GM23338 (cell line): ENCODE results near the gene ATP10A. TPM values are rescaled to one million over a fixed set of nuclear protein-coding genes. Genes with fewer than 3 reads are reported as not detected.
A peak's percentile ranks its signal among the peaks of the same experiment; 100 is the strongest.

Source experiments
- ATAC-seq: fragments of 200-7000 bp; cut with Tn5 transposase; 3 replicates; pipeline ENCODE4 v1.9.1; 2020
- DNase-seq: peaks from one replicate; pipeline ENCODE4 v3.0.0-alpha.2; 2015; ENCODE audit warnings: low spot score
- H2AFZ ChIP-seq: fragments of 200-600 bp; sonication (generic); 2 replicates; pipeline ENCODE4 v1.8.0; 2016; ENCODE audit warnings: antibody characterized with exemption, mild to moderate bottlenecking, moderate library complexity
- H3F3A ChIP-seq: fragments of 200-600 bp; sonication (generic); replicated peaks from 2 replicates; pipeline ENCODE4 v1.8.0; 2017; ENCODE audit warnings: antibody characterized with exemption, mixed run types, low read depth
- H3K27ac ChIP-seq: fragments of 200-600 bp; sonication (generic); 2 replicates; pipeline ENCODE4 v1.6.1; 2016; ENCODE audit warnings: low read depth
- H3K27me3 ChIP-seq: fragments of 200-600 bp; sonication (generic); 2 replicates; pipeline ENCODE4 v1.8.0; 2016; ENCODE audit warnings: mild to moderate bottlenecking, mixed run types, moderate library complexity; ENCODE audit not compliant: insufficient read depth
- H3K36me3 ChIP-seq: fragments of 200-600 bp; sonication (generic); 2 replicates; pipeline ENCODE4 v1.8.0; 2016; ENCODE audit warnings: mild to moderate bottlenecking; ENCODE audit not compliant: insufficient read depth
- H3K4me1 ChIP-seq: fragments of 200-600 bp; sonication (generic); 2 replicates; pipeline ENCODE4 v1.8.0; 2016; ENCODE audit warnings: mild to moderate bottlenecking, moderate library complexity; ENCODE audit not compliant: insufficient read depth
- H3K4me2 ChIP-seq: fragments of 200-600 bp; sonication (generic); 2 replicates; pipeline ENCODE4 v1.7.1; 2017; ENCODE audit warnings: mixed run types
- H3K4me3 ChIP-seq: fragments of 200-600 bp; sonication (generic); 2 replicates; pipeline ENCODE4 v1.6.1; 2016; ENCODE audit warnings: mixed run types
- H3K79me2 ChIP-seq: fragments of 200-600 bp; sonication (generic); replicated peaks from 2 replicates; pipeline ENCODE4 v1.8.0; 2017; ENCODE audit warnings: mild to moderate bottlenecking; ENCODE audit not compliant: insufficient read depth
- H3K9me2 ChIP-seq: fragments of 200-600 bp; sonication (generic); 2 replicates; pipeline ENCODE4 v1.8.0; 2017; ENCODE audit not compliant: insufficient read depth
- H4K20me1 ChIP-seq: fragments of 200-600 bp; sonication (generic); replicated peaks from 2 replicates; pipeline ENCODE4 v1.8.0; 2017; ENCODE audit warnings: mild to moderate bottlenecking; ENCODE audit not compliant: insufficient read depth
- H3K27ac Mint-ChIP-seq: 2 replicates; pipeline ENCODE4 v1.8.0; 2020; ENCODE audit warnings: inconsistent platforms, mild to moderate bottlenecking, moderate library complexity, mixed read lengths
- H3K27me3 Mint-ChIP-seq: 3 replicates; pipeline ENCODE4 v1.8.0; 2022; ENCODE audit warnings: low read depth, mild to moderate bottlenecking, moderate library complexity, mixed read lengths, inconsistent platforms; ENCODE audit not compliant: insufficient read depth, poor library complexity
- H3K36me3 Mint-ChIP-seq: 3 replicates; pipeline ENCODE4 v1.8.0; 2021; ENCODE audit warnings: low read depth, mild to moderate bottlenecking, inconsistent platforms, moderate library complexity, mixed read lengths
- H3K4me1 Mint-ChIP-seq: 3 replicates; pipeline ENCODE4 v1.8.0; 2020; ENCODE audit warnings: mild to moderate bottlenecking, inconsistent platforms, mixed read lengths
- H3K4me3 Mint-ChIP-seq: 3 replicates; pipeline ENCODE4 v1.8.0; 2021; ENCODE audit warnings: moderate library complexity, mild to moderate bottlenecking, inconsistent platforms, mixed read lengths
- H3K9me3 Mint-ChIP-seq: 3 replicates; pipeline ENCODE4 v1.8.0; 2020; ENCODE audit warnings: moderate library complexity, mild to moderate bottlenecking, inconsistent platforms, mixed read lengths
- CREB1 ChIP-seq: fragments of 250-450 bp; sonication (Bioruptor Pico); IDR thresholded peaks from 2 replicates; pipeline ENCODE4 v1.5.0; 2020; ENCODE audit warnings: low read depth, mild to moderate bottlenecking, moderate library complexity
- EZH2 ChIP-seq: fragments of 200-600 bp; sonication (generic); IDR thresholded peaks from one replicate; pipeline ENCODE4 v1.8.0; 2017; ENCODE audit warnings: antibody characterized with exemption, mild to moderate bottlenecking, low read depth; ENCODE audit not compliant: unreplicated experiment
- JUNB ChIP-seq: IDR thresholded peaks from one replicate; pipeline ENCODE4 v1.6.1; 2016; ENCODE audit warnings: antibody characterized with exemption; ENCODE audit not compliant: unreplicated experiment
- NANOG ChIP-seq: IDR thresholded peaks from 2 replicates; pipeline ENCODE4 v1.6.1; 2016; ENCODE audit warnings: antibody characterized with exemption, borderline replicate concordance
- POLR2AphosphoS5 ChIP-seq: IDR thresholded peaks from 2 replicates; pipeline ENCODE4 v1.6.1; 2016; ENCODE audit warnings: antibody characterized with exemption, low read depth
- STAT1 ChIP-seq: IDR thresholded peaks from one replicate; pipeline ENCODE4 v1.6.1; 2016; ENCODE audit warnings: antibody characterized with exemption; ENCODE audit not compliant: unreplicated experiment
- ZNF114 ChIP-seq: fragments of 250-450 bp; sonication (Bioruptor Pico); IDR thresholded peaks from 2 replicates; pipeline ENCODE4 v1.5.0; 2020; ENCODE audit warnings: mild to moderate bottlenecking, moderate library complexity
- ZNF331 ChIP-seq: fragments of 250-450 bp; sonication (Bioruptor Pico); IDR thresholded peaks from 2 replicates; pipeline ENCODE4 v1.5.0; 2020; ENCODE audit warnings: low read depth, mild to moderate bottlenecking, moderate library complexity
- polyA plus RNA-seq: library from polyadenylated mRNA; unstranded; fragments of >200 nt; fragmentation: Nextera tagmentation; extraction: Ambion mirVana; gene quantifications from 2 replicates; pipeline ENCODE4 v1.2.1, GENCODE V29; 2016
- total RNA-seq: library from RNA; depleted of rRNA; stranded (reverse); fragments of >200 nt; shearing (Covaris generic); gene quantifications from 2 replicates; pipeline ENCODE4 v1.2.3, GENCODE V29; 2014
- TF ChIP-seq, protein P1 (sequence below), 2 experiments: fragments of 200-600 bp in 1 of 2; sonication (generic) in 1 of 2; conservative IDR thresholded peaks; 2 replicates each; pipeline versions ENCODE4 v1.5.1 to v1.6.1; 2016 to 2017; ENCODE audit warnings: antibody characterized with exemption in 2 of 2, low read depth in 2 of 2, mild to moderate bottlenecking in 2 of 2, moderate library complexity in 1 of 2
- TF ChIP-seq, protein P2 (sequence below): IDR thresholded peaks from 2 replicates; pipeline ENCODE4 v1.6.1; 2016; ENCODE audit warnings: antibody characterized with exemption

Gene ATP10A
- total and polyA plus RNA-seq, 2 experiments from 2014 or later: 0.36 to 5.6 TPM

DNA sequence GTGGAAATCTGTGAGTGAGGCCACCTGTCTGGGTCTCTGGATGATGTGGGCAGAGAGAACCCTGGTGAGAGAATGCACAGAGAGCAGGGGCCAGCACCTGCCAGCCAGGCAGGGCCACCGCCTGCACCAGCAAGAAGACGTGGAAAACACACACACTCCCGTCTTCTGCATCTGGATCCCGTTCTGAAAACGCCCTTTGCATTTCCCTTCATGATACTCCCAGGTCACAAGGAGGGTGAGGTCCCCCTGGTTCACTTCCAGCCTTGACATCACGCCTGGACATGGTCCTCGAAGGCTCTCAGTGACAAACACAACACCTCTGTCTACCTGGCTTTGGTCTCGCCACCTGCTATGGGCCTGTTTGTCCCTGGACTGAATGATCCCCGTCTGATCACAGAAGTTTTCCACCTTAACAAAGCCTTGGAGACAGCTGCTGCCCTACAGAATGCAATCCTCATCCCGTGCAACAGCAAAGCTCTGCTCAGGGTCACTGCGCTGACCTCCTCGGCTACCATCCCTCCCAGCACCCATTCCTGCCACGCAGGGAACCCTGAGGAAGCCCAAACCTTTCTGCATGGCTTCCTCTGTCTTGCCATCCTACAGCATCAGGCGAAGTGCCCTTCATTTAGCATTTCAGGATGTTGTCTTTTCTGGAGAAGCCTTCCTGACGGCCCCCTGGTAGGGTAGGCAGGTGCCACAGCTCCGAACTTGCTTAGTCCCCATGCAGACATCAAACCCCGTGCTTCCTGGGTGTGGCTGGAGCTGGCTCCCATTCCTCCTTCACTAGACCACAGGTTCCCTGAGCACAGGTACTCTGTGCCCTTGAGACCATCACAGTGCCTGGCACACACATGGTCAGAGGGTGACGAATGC is 122.5 kb downstream of the ATP10A start (continued):
- TF ChIP-seq, protein P1, sequence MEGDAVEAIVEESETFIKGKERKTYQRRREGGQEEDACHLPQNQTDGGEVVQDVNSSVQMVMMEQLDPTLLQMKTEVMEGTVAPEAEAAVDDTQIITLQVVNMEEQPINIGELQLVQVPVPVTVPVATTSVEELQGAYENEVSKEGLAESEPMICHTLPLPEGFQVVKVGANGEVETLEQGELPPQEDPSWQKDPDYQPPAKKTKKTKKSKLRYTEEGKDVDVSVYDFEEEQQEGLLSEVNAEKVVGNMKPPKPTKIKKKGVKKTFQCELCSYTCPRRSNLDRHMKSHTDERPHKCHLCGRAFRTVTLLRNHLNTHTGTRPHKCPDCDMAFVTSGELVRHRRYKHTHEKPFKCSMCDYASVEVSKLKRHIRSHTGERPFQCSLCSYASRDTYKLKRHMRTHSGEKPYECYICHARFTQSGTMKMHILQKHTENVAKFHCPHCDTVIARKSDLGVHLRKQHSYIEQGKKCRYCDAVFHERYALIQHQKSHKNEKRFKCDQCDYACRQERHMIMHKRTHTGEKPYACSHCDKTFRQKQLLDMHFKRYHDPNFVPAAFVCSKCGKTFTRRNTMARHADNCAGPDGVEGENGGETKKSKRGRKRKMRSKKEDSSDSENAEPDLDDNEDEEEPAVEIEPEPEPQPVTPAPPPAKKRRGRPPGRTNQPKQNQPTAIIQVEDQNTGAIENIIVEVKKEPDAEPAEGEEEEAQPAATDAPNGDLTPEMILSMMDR (conservative IDR thresholded peaks at IDR 0.05; ENCODE audit: low read depth in 2 of 2): no peak

DNA sequence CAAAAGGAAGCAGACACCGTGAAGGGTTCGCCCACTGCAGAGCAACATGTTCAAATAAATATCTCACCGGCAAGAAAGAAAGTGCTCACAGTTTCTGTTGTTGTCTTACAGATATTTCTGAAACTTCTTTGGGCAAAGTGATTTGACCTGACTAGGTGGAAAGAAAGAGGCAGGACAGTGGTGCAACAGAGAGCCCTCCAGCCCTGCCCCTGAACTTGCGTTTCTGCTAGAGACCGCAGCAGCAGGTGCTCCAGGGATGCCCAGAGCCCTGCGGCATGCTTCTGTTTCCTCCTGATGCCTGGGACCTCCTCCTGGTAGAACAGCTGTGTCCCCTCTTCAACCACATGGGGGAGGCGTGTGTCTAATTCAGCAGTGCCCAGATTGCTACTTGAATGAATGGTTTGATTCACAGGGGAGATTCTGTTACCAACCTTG is 123.4 kb downstream of the ATP10A start:
- Mint-ChIP-seq H3K4me3 (no peak overlapping the region), H3K27ac (no peak overlapping the region), H3K27me3 (no peaks in the 10 kb centered on the region), H3K4me1 (no peaks in the 10 kb centered on the region; the same call in 2 of the 3 replicates), H3K9me3 (no peaks in the 10 kb centered on the region), H3K36me3 (no peaks in the 10 kb centered on the region)
- no peaks in the 10 kb centered on the region for H4K20me1 ChIP-seq
- ATAC-seq: peak; percentile 91
- H3K4me3 ChIP-seq: no peak overlapping the region
- H3K9me2 ChIP-seq: no peaks in the 10 kb centered on the region
- H2AFZ ChIP-seq: no peak overlapping the region
- TF ChIP-seq STAT1: no peak
- TF ChIP-seq CREB1 (CRISPR knock-in tag): no peak
- TF ChIP-seq, protein P1 (conservative IDR thresholded peaks at IDR 0.05; ENCODE audit: low read depth in 2 of 2): peak; percentile 44 to 70
- H3K27ac ChIP-seq: no peak overlapping the region
- no peaks in the 10 kb centered on the region for H3K79me2 ChIP-seq
- no peaks in the 10 kb centered on the region for H3F3A ChIP-seq
- no peaks in the 10 kb centered on the region for H3K4me1 ChIP-seq
- H3K27me3 ChIP-seq: no peaks in the 10 kb centered on the region
- peak; percentile 61 for DNase-seq
- H3K36me3 ChIP-seq: no peaks in the 10 kb centered on the region
- no peak overlapping the region for H3K4me2 ChIP-seq

DNA sequence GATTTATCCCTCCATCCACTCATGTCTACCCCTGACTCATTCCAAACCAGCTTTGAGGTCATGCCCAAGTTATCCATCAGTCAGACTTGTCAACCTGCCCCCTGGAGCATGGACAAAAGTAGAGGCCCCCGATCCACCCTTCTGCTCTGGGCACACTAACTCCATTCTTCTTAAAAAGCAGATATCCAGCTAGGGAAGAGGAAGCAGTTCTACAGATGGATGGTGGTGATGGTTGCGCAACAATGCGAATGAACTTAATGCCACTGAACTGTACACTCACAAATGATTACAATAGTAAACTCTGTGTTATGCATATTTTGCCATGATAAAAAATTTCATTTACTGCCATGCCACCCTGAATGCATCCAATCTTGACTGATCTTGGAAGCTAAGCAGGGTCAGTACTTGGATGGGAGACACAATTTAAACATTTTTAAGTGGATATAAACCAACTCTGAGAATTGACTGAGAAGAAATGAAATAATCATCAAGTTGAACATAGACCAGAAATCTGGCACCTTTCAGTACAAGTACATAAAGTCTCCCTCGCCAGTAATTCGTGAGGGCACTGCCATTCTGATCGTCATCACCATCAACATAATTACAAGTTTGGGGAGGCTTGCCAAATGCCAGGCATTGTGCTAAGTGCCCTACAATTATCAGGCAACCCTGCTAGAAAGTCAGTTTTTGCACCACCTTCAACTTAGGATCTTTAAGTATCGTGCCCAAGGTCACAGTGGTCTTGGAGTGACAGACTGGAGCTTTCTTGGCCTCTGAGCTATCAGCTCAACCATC is 124.8 kb downstream of the ATP10A start:
- no peak overlapping the region for H3K27ac ChIP-seq
- no peak overlapping the region for H3K4me2 ChIP-seq
- H3K79me2 ChIP-seq: no peaks in the 10 kb centered on the region
- DNase-seq (no peak), ATAC-seq (no peak)
- no peaks in the 10 kb centered on the region for H3K27me3 ChIP-seq
- no peaks in the 10 kb centered on the region for H3K9me3 Mint-ChIP-seq
- H3K4me1 Mint-ChIP-seq: no peaks in the 10 kb centered on the region; the same call in 2 of the 3 replicates
- H3K4me1 ChIP-seq: no peaks in the 10 kb centered on the region
- H3K4me3 ChIP-seq: no peak overlapping the region
- H3K27ac Mint-ChIP-seq: no peak overlapping the region
- H3K9me2 ChIP-seq: no peaks in the 10 kb centered on the region
- H3K36me3 ChIP-seq: no peaks in the 10 kb centered on the region
- H4K20me1 ChIP-seq: no peaks in the 10 kb centered on the region
- H3F3A ChIP-seq: no peaks in the 10 kb centered on the region
- H3K4me3 Mint-ChIP-seq: no peak overlapping the region
- H3K27me3 Mint-ChIP-seq: peaks cover 2% of the 10 kb centered on the region
- H2AFZ ChIP-seq: no peak overlapping the region
- no peaks in the 10 kb centered on the region for H3K36me3 Mint-ChIP-seq
- TF ChIP-seq EZH2 (no peak), CREB1 (CRISPR knock-in tag) (no peak), NANOG (no peak), ZNF114 (CRISPR knock-in tag) (no peak), ZNF331 (CRISPR knock-in tag) (no peak), POLR2AphosphoS5 (no peak), STAT1 (no peak), JUNB (no peak)
- TF ChIP-seq, protein P2, sequence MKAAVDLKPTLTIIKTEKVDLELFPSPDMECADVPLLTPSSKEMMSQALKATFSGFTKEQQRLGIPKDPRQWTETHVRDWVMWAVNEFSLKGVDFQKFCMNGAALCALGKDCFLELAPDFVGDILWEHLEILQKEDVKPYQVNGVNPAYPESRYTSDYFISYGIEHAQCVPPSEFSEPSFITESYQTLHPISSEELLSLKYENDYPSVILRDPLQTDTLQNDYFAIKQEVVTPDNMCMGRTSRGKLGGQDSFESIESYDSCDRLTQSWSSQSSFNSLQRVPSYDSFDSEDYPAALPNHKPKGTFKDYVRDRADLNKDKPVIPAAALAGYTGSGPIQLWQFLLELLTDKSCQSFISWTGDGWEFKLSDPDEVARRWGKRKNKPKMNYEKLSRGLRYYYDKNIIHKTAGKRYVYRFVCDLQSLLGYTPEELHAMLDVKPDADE: no peak
- TF ChIP-seq, protein P1 (conservative IDR thresholded peaks at IDR 0.05; ENCODE audit: low read depth in 2 of 2): no peak
